ENCODE measurements around the gene SYMPK. TPM values are rescaled to one million over a fixed set of nuclear protein-coding genes. Genes with fewer than 3 reads are reported as not detected.
"Not testable (repeated sequence)": the region's sequence is repeated elsewhere in the genome, so short reads cannot be mapped to it uniquely, and the experiment has no call there.

Gene SYMPK
- total RNA-seq: 10 to 100 TPM; 41.2 to 44.6 TPM
- long read RNA-seq, donor 1, full-length matches to known transcripts: 1 of 5 reads
- long read RNA-seq, donor 1, partial matches to known transcripts: 4 of 5 reads
- long read RNA-seq, donor 1, other reads (novel, unspliced or antisense): 0 of 5 reads
- long read RNA-seq, donor 2, partial matches to known transcripts: 6 of 11 reads
- long read RNA-seq, donor 2, other reads (novel, unspliced or antisense): 4 of 11 reads

DNA sequence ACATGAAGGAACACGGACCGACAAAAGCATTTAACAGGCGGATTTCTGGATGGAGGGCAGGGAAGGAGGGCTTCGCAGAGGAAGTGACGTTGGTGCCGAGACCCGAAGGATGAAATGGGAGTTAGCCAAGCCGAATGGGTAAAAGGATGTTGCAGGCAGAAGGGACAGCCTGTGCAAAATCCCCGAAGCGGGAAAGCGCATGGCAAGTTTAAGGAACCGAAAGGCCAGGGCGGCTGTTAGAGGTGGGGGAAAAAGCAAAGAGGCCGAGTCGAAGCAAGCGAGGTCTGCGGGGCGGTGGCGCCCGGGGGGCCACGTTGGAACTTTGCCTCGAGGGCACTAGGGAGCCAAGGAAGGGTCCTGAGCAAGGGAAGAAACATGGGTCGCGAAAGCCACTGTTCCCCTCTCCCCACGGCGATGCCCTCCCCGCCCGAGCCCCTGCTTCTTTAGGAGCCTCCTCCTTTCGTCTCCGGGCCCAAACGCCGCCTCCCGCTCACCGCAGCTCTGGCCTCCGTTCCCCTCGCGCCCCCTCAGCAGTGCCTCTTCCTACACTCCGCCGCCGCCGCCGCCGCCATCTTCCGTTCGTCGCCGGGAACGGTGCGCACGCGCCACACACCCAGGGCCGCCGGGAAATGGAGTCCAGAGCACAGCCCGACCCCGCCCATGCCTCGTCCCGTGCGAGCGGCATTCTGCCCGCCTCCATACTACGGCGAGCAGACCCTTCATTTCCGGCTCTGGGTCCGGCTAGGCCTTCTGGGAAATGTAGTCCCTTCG, at the start of gene SYMPK:
Gene SYMPK (minus strand): TSS at position 584 of the 771 bp plus-strand sequence. CDS start 8,652 bp downstream, outside the sequence.
- peak; percentile 100 for DNase-seq (ENCODE audit: low spot score)
- intact Hi-C loops (cut with DNase I): no loop called here

DNA sequence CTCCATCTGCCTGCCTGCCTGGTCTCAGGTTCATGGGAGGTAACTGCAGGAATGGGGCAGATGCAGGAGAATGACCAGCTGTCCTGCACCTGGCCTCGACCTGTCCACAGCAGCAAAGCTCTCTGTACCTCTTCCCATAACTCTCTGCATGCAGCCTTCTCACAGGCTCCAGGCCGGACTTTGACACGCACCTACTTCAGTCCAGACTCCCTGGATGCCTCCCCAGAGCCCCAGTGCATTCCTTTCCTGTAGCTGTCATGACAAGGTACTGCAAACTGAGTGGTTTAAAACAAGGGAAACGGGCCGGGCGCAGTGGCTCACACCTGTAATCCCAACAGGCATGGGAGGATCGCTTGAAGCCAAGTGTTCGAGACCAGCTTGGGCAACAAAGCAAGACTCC, 48.3 kb upstream of the SYMPK start:
- no peak for DNase-seq (ENCODE audit: low spot score)
- intact Hi-C loops (cut with DNase I): no loop called here

DNA sequence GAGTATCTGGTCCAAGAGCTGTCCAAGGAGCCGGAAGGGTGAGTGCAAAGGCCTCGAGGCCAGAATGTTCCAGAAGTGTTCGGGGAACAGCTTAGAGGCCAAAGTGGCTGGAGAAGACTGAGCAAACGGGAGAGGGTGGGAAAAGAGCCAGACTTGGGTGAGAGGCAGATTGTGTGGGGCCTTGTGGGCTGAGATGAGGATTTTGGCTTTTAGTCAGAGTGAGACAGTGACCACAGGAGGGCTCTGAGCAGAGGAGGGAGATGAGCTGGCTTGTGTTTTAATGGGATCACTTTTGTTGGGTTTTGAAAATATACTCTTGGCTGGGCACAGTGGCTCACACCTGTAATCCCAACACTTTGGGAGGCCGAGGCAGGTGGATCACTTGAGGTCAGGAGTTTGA, 46.0 kb upstream of the SYMPK start:
- DNase-seq (ENCODE audit: low spot score): no peak
- intact Hi-C loops (cut with DNase I): no loop called here

DNA sequence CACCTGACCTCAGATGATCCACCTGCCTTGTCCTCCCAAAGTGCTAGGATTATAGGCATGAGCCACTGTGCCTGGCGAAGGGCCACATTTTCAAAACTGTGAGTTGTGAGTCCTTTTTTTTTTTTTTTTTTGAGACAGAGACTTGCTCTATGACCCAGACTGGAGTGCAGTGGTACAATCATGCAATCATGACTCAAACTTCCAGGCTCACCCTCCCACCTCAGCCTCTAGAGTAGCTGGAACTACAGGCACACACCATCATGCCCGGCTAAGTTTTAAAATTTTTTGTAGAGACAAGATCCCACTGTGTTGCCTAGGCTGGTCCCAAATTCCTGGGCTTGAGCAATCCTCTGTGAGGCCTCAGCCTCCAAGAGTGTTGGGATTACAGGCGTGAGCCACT, 43.3 kb upstream of the SYMPK start:
- no peak for DNase-seq (ENCODE audit: low spot score)
- intact Hi-C loops (cut with DNase I): no loop called here

DNA sequence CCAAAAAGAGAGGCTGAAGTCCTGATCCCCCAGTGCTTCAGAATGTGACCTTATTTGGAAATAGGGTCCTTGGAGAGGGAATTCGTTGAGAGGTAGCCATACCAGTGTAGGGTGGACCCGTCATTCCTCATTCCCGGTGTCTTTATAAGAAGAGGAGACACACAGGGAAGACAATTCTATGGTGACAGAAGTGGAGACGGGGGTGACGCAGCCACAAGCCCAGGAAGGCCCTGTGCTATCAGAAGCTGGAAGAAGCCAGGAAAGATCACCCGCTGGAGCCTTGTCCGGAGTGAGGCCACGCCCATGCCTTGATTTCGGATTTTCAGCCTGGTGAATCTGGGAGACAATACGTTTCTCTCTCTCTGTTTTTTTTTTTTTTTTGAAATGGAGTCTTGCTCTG, 42.1 kb upstream of the SYMPK start:
- intact Hi-C loops (cut with DNase I): no loop called here

DNA sequence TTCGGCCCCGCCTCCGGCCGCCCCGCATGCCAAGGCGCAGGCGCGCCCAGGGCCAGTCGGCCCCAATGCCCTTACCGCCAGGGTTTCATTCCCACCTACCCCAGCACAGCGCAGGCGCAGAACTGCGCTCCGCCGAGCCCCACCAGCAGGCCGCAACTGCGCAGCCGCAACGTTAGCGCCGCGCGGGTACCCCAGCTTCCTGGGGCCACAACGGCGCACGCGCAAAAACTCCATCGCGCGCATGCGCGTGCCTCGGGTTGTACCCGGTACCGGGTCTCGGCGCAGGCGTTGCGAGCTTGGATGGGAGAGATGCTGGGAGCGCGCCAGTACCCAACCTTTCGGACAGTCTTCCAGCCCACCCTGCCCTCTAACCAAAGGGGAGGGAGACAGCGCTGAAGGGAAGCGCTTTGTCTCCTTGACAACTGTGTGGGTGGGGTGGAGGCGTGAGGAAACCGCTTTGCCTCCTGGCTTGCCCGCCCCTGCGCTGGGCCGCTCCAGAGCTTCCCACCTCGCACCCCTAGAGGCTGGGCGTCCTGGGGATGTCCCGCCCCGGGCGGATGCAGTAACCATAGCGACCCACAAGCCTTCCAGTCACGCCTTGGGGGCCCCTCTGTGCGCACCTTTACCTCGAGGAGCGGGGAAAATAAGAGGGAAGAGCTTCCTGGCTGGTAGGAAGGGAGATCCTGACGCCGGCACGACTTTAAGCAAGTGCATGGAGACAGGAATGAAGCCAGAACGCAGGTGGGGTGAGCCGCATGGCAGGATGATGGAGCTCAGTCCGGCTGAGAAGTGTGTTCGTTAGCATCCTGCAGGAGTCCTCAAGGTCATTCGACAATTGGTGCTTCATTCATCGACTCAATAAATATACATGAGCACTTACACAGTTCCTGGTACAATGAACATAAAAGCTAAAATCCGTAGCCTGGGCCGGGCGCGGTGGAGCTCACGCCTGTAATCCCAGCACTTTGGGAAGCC, 40.0 kb upstream of the SYMPK start:
- peak; percentile 100 for DNase-seq (ENCODE audit: low spot score)
- intact Hi-C loops (cut with DNase I): no loop called here

More for the DNA sequence above, 42.1 kb upstream of the SYMPK start:
- no peak for DNase-seq (ENCODE audit: low spot score)

DNA sequence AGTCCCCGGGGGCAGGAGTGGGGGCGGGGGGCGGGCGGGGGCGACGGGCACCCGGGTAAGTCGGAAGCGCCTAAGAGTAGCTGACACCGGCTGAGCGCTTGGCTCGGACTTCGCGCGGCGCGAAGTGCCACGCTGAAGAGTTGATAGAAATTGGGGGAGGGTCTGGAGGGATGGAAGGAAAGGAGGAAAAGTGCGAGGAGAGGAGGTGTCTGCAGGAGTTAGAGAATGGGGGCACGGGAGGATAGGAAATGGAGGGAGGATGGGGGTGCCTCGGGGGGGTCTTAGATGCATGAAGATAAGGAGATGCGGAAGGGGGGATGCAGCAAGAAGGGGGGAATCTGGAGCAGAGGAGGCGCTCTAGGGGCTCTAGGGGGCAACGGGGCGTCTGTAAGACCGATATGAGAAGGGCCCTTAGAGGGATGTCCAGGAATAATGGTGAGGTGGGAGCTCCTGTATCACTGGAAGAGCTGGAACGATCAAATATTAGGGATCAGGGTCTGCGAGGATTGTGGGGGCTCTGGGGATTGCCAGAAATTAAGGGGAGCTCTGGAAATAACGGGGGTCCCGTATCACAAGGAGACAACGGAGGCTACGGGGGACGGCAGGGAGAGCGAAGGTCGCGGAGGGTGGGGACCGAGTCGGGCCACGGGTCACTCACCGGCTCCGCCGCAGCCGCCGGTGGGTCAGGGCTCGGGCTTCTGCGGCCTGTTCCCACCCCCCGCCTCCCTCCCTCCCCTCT, 39.1 kb upstream of the SYMPK start, which contains the start of gene MYPOP:
Gene MYPOP (minus strand): TSS at position 702 of the 739 bp plus-strand sequence. CDS start 840 bp downstream, outside the sequence.
- intact Hi-C loops (cut with DNase I): no loop called here

DNA sequence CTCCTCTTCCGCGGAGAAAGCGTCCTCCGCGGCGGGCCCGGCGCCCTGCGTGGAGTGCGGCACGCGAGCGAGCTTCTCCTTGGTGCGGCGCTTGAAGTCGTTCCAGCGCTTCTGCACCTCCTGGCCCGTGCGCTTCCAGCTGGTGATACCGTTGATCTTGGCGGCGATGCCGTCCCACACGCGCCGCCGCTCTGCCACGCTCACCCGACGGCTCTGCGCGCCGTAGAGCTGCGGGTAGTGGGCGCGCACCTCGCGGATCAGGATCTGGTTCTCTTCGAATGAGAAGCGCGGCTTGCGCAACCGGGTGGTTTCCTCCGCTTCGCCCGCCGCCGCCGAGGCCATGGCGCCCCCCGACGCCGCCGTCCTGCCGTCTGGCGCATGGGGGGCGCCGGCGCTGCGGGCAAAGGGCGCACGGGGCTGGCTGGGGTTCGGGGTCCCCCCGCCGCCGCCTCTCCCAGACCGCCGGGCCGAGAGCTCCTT, 38.5 kb upstream of the SYMPK start:
- intact Hi-C loops (cut with DNase I): no loop called here
- no peak for DNase-seq (ENCODE audit: low spot score)

More for the DNA sequence above, 39.1 kb upstream of the SYMPK start, which contains the start of gene MYPOP:
- DNase-seq (ENCODE audit: low spot score): no peak

DNA sequence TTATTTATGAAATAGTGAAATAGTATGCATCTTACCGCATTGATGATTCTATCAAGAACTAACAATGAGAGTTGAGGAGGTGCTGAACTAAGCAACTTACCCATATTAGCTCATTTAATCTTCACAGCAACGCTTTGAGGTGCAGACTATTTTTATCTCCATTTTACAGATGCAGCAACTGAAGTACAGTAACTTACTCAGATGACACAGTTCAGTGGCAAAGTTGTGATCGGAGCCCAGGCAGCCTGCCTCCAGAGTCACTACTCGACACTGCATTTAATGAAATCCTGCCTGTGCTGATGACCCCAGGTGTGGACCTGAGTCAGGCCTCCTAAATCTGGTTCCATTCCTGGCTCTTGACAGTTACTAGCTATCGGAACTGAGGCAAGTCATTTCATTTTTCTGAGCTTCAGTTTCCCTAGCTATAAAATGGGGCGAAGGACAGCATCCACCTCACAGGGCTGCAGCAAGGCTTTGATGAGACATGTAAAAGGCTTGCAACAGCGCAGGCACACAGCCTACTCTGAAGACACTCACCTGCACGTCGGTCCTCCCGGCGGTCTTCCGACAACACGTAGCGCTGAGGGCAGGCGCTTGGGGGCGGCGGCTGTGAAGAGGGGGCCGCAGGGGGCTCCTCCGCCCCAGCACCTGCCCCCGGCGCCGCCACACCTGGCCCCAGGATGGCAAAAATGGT, 37.9 kb upstream of the SYMPK start:
- no peak for DNase-seq (ENCODE audit: low spot score)
- intact Hi-C loops (cut with DNase I): no loop called here

DNA sequence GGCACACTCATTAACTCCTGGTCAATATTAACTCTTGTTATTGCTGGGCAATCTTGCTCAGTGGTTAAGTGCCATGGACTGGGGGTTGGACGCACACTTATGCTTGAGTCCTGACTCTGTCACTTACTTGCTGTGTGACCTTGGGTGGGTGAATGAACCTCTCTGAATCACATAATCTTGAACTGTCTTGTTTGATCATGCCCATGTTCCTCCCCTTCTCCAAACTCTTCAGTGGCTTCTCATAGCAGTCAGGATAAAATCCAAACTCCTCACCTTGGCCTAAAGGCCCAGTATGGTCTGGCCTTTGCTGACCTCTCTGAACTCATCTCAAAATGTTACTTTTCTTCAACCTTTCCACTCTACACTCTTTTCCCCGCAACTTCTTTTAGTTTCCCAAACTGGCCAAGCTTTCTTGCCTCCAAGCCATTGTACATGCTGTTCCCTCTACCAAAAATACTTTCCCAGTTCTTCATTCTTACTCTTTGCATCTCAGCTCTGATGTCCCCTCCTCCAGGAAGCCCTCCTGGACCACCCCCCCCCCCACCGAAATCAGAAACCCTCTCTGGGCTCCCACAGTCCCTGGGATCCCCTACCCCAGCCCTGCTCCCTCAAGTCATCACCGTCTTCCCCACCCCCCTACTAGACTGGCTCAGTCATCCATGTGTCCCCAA, 37.1 kb upstream of the SYMPK start:
- DNase-seq (ENCODE audit: low spot score): no peak
- intact Hi-C loops (cut with DNase I): loop anchor here in 1 of 2 donors (5.0 kb wide), 1 partner anchor 963 kb away; no protein-coding TSS in a partner anchor

DNA sequence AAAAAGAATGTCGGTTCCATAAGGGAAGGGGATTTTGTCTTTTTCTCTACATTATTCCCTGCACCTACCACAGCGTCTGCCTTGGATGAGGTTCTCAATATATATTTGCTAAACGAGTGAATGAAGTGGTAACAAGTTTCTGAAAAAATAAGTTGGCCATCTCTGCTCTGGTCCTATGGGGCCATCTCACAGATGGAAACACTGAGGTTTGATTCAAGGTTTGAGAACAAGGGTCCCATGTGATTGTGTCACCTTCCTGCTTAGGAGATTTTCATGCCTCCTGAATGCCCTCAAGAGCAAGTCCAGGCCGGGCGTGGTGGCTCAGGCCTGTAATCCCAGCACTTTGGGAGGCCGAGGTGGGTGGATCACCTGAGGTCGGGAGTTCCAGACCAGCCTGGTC, 36.3 kb upstream of the SYMPK start:
- no peak for DNase-seq (ENCODE audit: low spot score)
- intact Hi-C loops (cut with DNase I): loop anchor here in 1 of 2 donors (5.0 kb wide), 1 partner anchor 962 kb away; no protein-coding TSS in a partner anchor

DNA sequence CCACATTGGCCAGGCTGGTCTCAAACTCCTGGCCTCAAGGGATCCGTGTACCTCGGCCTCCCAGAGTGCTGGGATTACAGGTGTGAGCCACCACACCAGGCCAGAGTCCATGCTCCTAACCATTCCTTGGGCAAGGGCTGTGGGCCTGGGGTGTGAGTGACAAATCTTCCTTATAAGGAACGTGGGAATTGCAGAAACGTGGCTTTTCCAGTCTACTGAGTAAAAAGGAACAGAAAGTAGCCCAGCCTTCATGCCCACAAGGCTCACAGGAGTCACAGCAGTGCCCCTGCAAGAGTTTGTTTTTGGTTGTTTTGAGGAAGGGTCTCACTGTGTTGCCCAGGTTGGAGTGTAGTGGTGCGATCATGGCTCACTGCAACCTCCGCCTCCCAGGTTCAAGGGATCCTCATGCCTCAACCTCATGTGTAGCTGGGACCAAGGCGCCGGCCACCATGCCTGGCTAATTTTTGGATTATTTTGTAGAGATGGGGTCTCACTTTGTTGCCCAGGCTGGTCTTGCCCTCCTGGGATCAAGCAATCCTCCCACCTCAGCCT, 34.4 kb upstream of the SYMPK start:
- DNase-seq (ENCODE audit: low spot score): no peak
- intact Hi-C loops (cut with DNase I): loop anchor here in 1 of 2 donors (5.0 kb wide), 1 partner anchor 960 kb away; no protein-coding TSS in a partner anchor

DNA sequence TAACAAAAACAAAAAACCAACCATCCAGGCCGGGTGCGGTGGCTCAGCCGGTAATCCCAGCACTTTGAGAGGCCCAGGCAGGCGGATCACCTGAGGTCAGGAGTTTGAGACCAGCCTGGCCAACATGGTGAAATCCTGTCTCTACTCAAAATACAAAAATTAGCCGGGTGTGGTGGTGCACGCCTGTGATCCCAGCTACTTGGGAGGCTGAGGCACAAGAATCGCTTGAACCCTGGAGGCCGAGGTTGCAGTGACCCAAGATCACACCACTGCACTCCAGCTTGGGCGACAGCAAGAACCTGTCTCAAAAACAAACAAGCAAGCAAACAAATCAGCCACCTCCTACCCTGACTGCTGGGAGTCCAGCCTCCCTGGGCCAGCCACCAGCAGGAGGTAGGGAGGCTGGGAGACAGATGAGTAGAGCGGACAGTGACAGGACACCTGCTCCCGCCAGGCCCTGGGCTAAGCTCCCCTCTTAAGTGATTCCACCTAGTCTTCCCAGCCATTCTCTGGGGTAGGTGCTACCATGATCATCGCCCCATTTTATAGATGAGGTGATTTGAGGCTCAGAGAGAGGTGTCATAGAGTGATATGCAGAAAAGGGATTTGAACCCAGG, 33.1 kb upstream of the SYMPK start:
- not testable (repeated sequence) for DNase-seq (ENCODE audit: low spot score)
- intact Hi-C loops (cut with DNase I): loop anchor here in 1 of 2 donors (5.0 kb wide), 1 partner anchor 959 kb away; no protein-coding TSS in a partner anchor

DNA sequence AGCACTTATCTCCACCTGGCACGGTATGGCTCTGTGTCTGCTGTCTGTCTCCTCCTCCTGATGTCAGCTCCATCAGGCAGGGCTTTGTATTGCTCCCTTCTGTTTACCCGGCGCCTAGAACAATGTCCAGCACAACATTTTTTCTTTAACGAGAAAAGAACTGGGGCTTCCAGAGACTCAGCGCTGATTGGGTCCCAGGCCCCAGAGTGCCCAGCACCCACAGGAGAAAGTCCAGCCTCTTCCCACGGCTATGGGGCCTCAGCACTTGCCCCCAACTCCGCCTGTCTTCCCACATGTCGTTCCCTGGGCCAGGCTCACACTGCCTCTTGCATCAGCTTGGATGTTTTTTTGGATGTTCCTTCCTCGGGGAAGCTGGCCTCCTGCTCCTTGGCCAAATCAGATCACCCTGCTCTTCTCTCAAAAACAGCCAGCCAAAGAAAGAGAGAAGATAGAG, 32.6 kb upstream of the SYMPK start:
- intact Hi-C loops (cut with DNase I): loop anchor here in 1 of 2 donors (5.0 kb wide), 1 partner anchor 958 kb away; no protein-coding TSS in a partner anchor
- no peak for DNase-seq (ENCODE audit: low spot score)

DNA sequence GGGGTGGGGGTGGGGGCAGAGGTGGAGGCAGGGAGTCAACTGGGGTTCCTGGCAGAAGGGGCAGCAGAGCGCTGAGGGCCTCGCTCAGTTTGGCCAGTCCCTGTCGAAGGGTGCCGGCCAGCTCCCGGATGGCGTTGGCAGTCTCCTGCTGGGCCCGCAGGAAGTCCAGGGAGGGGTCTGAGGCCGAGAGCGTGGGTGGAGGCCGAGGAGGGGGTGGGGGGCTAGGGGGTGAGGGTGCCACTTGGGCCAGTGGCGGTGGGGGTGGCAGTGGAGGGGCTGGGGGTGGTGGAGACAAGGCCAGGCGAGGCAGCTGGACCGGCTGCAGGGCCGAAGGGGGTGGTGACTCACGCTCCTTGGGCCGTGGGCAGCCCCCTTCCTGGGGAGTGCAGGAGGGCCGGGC, 27.9 kb upstream of the SYMPK start:
- intact Hi-C loops (cut with DNase I): no loop called here
- no peak for DNase-seq (ENCODE audit: low spot score)

DNA sequence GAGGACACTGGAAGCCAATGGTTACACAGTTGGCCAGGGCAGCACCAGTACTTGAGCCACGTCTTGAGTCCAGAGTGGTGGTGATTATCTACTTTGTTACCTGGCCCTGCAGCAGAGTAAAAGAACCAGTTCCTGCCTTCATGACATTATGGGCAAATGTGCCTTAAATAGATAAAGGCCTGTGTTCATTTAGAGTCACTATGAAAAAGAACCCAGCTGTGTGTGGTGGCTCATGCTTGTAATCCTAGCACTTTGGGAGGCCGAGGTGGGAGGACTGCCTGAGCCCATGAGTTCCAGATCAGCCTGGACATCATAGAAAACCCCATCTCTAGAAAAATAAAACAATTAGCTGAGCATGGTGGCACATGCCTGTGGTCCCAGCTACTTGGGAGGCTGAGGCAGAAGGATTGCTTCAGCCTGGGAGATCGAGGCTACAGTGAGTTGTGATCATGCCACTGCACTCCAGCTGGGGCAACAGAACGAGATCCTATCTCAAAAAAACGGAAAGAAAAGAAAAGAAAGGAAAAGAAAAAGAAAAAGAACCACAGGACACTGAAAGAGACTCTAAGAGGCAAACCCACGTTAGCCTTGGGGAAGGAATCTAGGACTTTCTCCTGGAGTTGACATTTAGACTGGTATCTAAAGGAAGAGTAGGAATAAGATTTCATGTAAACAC, 26.4 kb upstream of the SYMPK start:
- intact Hi-C loops (cut with DNase I): no loop called here
- DNase-seq (ENCODE audit: low spot score): no peak
